Astrocyte (in vitro differentiated cells and primary cell): ENCODE results near the gene ERC1. TPM values are rescaled to one million over a fixed set of nuclear protein-coding genes. Genes with fewer than 3 reads are reported as not detected.

ENCODE experiments used
- DNase-seq: peaks from one replicate; pipeline ENCODE4 v3.0.0-alpha.2; 2010; ENCODE audit warnings: low read depth
- FAIRE-seq: peaks from 2 replicates; lab custom pipeline; 2011; peaks lifted over from hg19 to GRCh38; lab: Jason Lieb, UNC
- H2AFZ ChIP-seq: 2 replicates; pipeline ENCODE4 v1.6.0; 2012; ENCODE audit warnings: low read depth, low read length, inconsistent platforms
- H3K27ac ChIP-seq: 2 replicates; pipeline ENCODE4 v1.5.1; 2011; ENCODE audit warnings: low read depth, low read length, inconsistent platforms
- H3K27me3 ChIP-seq: 2 replicates; pipeline ENCODE4 v1.6.0; 2011; ENCODE audit warnings: low read length, inconsistent platforms; ENCODE audit not compliant: insufficient read depth
- H3K36me3 ChIP-seq: 2 replicates; pipeline ENCODE4 v1.5.1; 2011; ENCODE audit warnings: low read length, inconsistent platforms; ENCODE audit not compliant: insufficient read depth
- H3K4me1 ChIP-seq: 2 replicates; pipeline ENCODE4 v1.5.1; 2011; ENCODE audit warnings: low read length, inconsistent platforms; ENCODE audit not compliant: insufficient read depth
- H3K4me2 ChIP-seq: 2 replicates; pipeline ENCODE4 v1.6.0; 2012; ENCODE audit warnings: low read length, inconsistent platforms
- H3K4me3 ChIP-seq: 2 replicates; pipeline ENCODE4 v1.5.1; 2011; ENCODE audit warnings: low read depth, mild to moderate bottlenecking, low read length, inconsistent platforms; ENCODE audit not compliant: insufficient read depth
- H3K79me2 ChIP-seq: 2 replicates; pipeline ENCODE4 v1.6.0; 2012; ENCODE audit warnings: mild to moderate bottlenecking, low read length, inconsistent platforms; ENCODE audit not compliant: insufficient read depth
- H3K9ac ChIP-seq: 2 replicates; pipeline ENCODE4 v1.6.0; 2012; ENCODE audit warnings: mild to moderate bottlenecking, low read length, inconsistent platforms
- H3K9me3 ChIP-seq: 2 replicates; pipeline ENCODE4 v1.5.1; 2012; ENCODE audit warnings: low read depth, mild to moderate bottlenecking, low read length, inconsistent platforms; ENCODE audit not compliant: insufficient read depth
- H4K20me1 ChIP-seq: 2 replicates; pipeline ENCODE4 v1.6.0; 2012; ENCODE audit warnings: low read length, inconsistent platforms; ENCODE audit not compliant: insufficient read depth
- H3K27ac Mint-ChIP-seq: one replicate; pipeline ENCODE4 v1.8.0; 2021; ENCODE audit warnings: mild to moderate bottlenecking, mixed read lengths; ENCODE audit not compliant: unreplicated experiment
- H3K27me3 Mint-ChIP-seq: one replicate; pipeline ENCODE4 v1.8.0; 2021; ENCODE audit warnings: low read depth, mixed read lengths; ENCODE audit not compliant: unreplicated experiment
- H3K36me3 Mint-ChIP-seq: one replicate; pipeline ENCODE4 v1.8.0; 2021; ENCODE audit warnings: low read depth, mixed read lengths; ENCODE audit not compliant: unreplicated experiment
- H3K4me1 Mint-ChIP-seq: one replicate; pipeline ENCODE4 v1.8.0; 2021; ENCODE audit warnings: low read depth, mixed read lengths; ENCODE audit not compliant: unreplicated experiment
- H3K4me3 Mint-ChIP-seq: one replicate; pipeline ENCODE4 v1.8.0; 2021; ENCODE audit warnings: mild to moderate bottlenecking, moderate library complexity, mixed read lengths; ENCODE audit not compliant: unreplicated experiment
- H3K9me3 Mint-ChIP-seq: one replicate; pipeline ENCODE4 v1.8.0; 2021; ENCODE audit warnings: mild to moderate bottlenecking, mixed read lengths; ENCODE audit not compliant: unreplicated experiment
- EZH2 ChIP-seq: IDR thresholded peaks from 2 replicates; pipeline ENCODE4 v1.6.1; 2012; ENCODE audit warnings: mild to moderate bottlenecking, low read length, inconsistent platforms; ENCODE audit not compliant: insufficient read depth
- total RNA-seq: library from RNA; stranded (reverse); gene quantifications from 2 replicates; pipeline ENCODE4 v1.2.1, GENCODE V29; 2021
- TF ChIP-seq, protein P1 (sequence below): IDR thresholded peaks from 2 replicates; pipeline ENCODE4 v1.5.1; 2011; ENCODE audit warnings: low read depth, mild to moderate bottlenecking, inconsistent platforms, low read length, moderate library complexity; ENCODE audit not compliant: insufficient read depth

The ERC1 gene
- total RNA-seq, 1 donor from 2014 or later: 67.1 TPM

DNA sequence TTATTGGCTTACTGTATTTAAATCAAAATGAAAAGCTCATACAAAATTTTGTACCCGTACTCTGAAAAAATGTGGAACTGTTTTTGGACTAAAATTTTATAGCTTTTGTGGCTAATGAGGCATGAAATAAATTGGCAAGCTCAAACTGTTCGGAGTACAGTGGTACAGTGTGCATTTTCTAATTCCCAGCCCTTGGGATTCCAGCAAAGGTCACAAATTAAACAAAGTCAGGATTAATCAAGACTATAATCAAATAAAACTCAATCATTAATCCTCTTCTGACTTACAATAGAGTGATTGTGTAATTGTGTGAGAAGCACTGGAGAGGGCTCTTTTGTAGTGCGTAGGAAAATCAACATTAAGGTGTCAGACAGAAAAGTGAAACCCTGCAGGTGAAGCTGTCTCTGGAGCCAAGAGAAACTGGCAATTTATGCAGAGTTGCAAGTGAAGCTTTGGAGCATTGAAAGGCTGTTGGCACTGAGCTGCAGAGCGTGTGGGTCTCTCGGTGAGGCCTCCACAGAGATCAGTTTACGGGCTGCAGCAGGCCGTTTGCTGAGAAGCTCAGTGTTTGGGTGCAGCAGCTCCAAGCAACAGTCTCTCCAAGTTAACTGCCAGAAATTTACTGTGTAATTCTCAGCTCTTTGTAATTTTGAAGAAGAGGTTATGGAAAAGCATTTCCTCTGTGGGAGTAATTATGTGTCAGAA is 327.5 kb downstream of the ERC1 start:
- no peak overlapping the region for H2AFZ ChIP-seq

DNA sequence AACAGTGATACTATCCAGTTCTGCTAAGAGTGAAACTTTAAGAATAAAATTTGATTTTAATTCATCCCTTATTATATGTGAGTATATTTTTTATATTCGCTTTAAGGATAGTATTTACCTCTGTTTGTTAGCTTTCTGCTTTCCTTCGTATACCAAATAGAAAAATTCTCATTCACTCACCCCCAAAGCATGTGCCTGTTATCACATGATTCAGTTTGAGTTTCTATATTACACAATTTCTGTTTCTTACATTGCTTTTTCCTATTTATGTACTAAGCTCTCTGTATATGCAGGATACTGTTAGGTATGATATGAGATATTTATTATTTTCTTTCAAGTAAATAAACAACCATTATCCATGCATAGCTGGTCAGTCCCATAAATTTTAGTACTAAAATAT is 328.2 kb downstream of the ERC1 start:
- Histone ChIP-seq H3K9ac (no peak overlapping the region), H3K79me2 (no peaks in the 10 kb centered on the region), H3K4me2 (peak overlapping the region; percentile 67), H4K20me1 (no peaks in the 10 kb centered on the region), H2AFZ (no peak overlapping the region), H3K27ac (no peak overlapping the region), H3K4me1 (peaks cover 11% of the 10 kb centered on the region), H3K27me3 (no peaks in the 10 kb centered on the region), H3K9me3 (no peaks in the 10 kb centered on the region), H3K4me3 (no peak overlapping the region), H3K36me3 (no peaks in the 10 kb centered on the region)
- Mint-ChIP-seq H3K9me3 (no peaks in the 10 kb centered on the region), H3K4me1 (peaks cover 12% of the 10 kb centered on the region), H3K27ac (peak overlapping the region; percentile 24), H3K4me3 (no peak overlapping the region), H3K27me3 (no peaks in the 10 kb centered on the region), H3K36me3 (peaks cover 5% of the 10 kb centered on the region)
- DNase-seq (peak; percentile 18), FAIRE-seq (no peak)
- TF ChIP-seq, protein P1, sequence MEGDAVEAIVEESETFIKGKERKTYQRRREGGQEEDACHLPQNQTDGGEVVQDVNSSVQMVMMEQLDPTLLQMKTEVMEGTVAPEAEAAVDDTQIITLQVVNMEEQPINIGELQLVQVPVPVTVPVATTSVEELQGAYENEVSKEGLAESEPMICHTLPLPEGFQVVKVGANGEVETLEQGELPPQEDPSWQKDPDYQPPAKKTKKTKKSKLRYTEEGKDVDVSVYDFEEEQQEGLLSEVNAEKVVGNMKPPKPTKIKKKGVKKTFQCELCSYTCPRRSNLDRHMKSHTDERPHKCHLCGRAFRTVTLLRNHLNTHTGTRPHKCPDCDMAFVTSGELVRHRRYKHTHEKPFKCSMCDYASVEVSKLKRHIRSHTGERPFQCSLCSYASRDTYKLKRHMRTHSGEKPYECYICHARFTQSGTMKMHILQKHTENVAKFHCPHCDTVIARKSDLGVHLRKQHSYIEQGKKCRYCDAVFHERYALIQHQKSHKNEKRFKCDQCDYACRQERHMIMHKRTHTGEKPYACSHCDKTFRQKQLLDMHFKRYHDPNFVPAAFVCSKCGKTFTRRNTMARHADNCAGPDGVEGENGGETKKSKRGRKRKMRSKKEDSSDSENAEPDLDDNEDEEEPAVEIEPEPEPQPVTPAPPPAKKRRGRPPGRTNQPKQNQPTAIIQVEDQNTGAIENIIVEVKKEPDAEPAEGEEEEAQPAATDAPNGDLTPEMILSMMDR: no peak
- no peak for TF ChIP-seq EZH2

More for the DNA sequence above, 327.5 kb downstream of the ERC1 start:
- Histone ChIP-seq H3K9ac (peak overlapping the region; percentile 25), H3K4me1 (peaks cover 11% of the 10 kb centered on the region), H4K20me1 (no peaks in the 10 kb centered on the region), H3K4me3 (peak overlapping the region; percentile 4), H3K27ac (no peak overlapping the region), H3K4me2 (peak overlapping the region; percentile 67), H3K27me3 (no peaks in the 10 kb centered on the region), H3K79me2 (no peaks in the 10 kb centered on the region), H3K36me3 (no peaks in the 10 kb centered on the region), H3K9me3 (no peaks in the 10 kb centered on the region)
- FAIRE-seq (peak; percentile 87), DNase-seq (peak; percentile 62)
- TF ChIP-seq, protein P1: no peak
- TF ChIP-seq EZH2: no peak
- Mint-ChIP-seq H3K4me1 (peaks cover 12% of the 10 kb centered on the region), H3K27me3 (no peaks in the 10 kb centered on the region), H3K27ac (no peak overlapping the region), H3K36me3 (peaks cover 7% of the 10 kb centered on the region), H3K9me3 (no peaks in the 10 kb centered on the region), H3K4me3 (no peak overlapping the region)

DNA sequence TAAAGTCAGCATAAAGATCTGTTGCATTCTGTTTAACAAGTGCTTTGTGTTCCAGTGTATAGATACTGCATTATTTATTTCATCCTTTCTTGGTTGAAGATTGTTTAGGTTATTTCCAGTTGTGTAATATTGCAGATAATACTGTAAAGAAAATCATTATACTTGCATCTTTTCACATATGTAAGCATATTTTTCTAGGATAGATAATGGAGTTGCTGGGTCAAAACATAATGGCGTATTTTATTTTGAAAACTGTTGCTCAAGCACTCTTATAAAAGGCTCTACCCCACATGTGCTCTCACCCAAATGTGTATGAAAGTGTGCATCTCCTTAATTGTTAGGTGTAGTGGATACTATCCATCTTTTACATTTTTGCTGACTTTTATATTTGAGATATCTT is 329.0 kb downstream of the ERC1 start:
- Mint-ChIP-seq H3K4me3 (no peak overlapping the region), H3K27me3 (no peaks in the 10 kb centered on the region), H3K9me3 (no peaks in the 10 kb centered on the region), H3K36me3 (peaks cover 9% of the 10 kb centered on the region), H3K27ac (no peak overlapping the region), H3K4me1 (peaks cover 13% of the 10 kb centered on the region)
- Histone ChIP-seq H3K4me1 (peaks cover 11% of the 10 kb centered on the region), H4K20me1 (no peaks in the 10 kb centered on the region), H3K9me3 (no peaks in the 10 kb centered on the region), H3K4me2 (no peak overlapping the region), H3K36me3 (no peaks in the 10 kb centered on the region), H3K79me2 (no peaks in the 10 kb centered on the region), H3K27ac (no peak overlapping the region), H3K4me3 (no peak overlapping the region), H2AFZ (no peak overlapping the region), H3K9ac (no peak overlapping the region), H3K27me3 (no peaks in the 10 kb centered on the region)
- no peak for TF ChIP-seq EZH2
- no peak for FAIRE-seq
- DNase-seq: no peak
